ENCODE measurements around the gene TINAGL1.

TINAGL1 gene

DNA sequence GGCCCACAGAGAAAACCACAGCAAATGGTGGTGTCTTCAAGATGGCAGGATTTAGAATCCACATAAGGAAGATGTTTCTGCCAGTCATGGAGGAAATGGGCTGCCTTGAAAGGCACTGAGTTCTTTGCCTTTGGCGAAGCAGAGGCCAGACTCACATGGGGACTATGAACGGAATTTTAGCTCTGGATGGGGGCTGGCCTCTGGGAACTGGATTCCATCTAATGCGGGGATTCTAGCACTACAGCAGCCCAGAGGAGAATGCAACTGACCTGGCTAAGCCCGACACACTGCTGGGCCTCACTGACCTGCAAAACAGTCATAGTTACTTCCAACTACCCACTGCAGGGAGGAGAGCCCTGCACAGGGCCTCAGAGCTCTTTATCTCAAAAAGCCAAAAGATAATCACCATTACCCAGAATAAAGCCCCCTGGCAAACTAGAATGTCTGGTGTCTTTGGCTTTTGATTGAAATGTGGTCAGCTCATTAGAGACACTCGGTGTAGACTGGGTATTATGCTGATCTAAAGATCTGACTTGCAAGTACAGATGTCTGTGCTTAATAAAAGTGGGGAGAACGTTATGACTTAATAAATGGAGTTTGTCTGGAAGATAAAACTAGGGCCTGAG lies 52.7 kb downstream of the TINAGL1 start:
- DNase-seq: no peak

DNA sequence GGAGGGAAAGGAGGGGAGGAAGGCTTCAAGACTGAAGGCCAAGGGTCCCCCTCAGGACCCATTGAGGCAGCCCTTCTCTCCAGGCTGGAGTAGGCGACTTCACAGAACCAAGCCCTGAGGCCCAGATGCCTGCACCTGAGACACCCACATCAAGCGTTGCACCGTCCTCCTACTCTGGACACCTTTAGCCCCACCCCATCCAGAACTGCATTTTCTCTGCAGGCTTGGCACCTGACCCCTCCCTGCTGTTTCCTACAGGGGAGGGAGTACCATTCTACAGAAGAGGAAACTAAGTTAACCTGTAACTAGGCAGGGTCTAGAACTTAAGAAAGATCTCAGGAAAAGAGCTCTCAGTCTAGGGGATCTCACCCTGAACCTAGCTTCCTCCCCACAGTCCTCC lies 56.3 kb downstream of the TINAGL1 start:
- no peak for DNase-seq

DNA sequence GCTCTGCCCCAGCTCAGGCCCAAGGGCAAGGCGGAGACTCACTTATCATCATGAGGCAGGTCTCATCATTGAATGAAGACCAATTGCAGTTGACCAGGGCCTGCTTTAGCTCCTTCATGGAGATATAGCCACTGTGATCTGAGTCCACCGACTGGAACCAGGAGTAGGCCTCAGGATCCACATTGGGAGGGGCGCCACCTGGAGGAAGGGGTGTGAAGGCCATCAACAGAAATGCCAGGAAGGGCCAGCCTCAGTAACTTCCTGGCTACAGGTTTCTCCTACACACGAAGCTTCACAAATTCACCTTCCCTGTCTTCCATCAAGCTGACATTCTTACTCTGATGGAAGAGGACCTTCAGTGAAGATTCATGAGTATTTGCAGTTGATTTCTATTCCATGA lies 56.8 kb downstream of the TINAGL1 start:
- no peak for DNase-seq

Data from CD4-positive, alpha-beta T cell treated with Interleukin-17A for 1 hour (primary cell).